AG04450 (cell line): Measurements from ENCODE around the gene TMEM72. TPM values are rescaled to one million over a fixed set of nuclear protein-coding genes. Genes with fewer than 3 reads are reported as not detected.

ENCODE experiments used
- CTCF ChIA-PET: fragments of 300-600, 350-600 bp; formaldehyde crosslinking; extraction: SDS; loops from one replicate; lab custom pipeline; 2022; ENCODE audit warnings: antibody characterized with exemption, inconsistent platforms; lab: Charles Lee
- POLR2A ChIA-PET: fragments of 350-600 bp; formaldehyde crosslinking; extraction: SDS; loops from one replicate; lab custom pipeline; 2021; ENCODE audit warnings: antibody characterized with exemption, inconsistent platforms; lab: Yijun Ruan, JAX
- DNase-seq: peaks from one replicate; pipeline ENCODE4 v3.0.0-alpha.2; 2011; ENCODE audit warnings: low read depth, low spot score
- H3K27ac ChIP-seq: one replicate; pipeline ENCODE4 v1.5.1; 2012; ENCODE audit warnings: low read depth, low read length, control low read depth
- H3K27me3 ChIP-seq: one replicate; pipeline ENCODE4 v1.6.0; 2012; ENCODE audit warnings: low read length; ENCODE audit not compliant: control insufficient read depth, insufficient read depth
- H3K4me3 ChIP-seq: 2 replicates; pipeline ENCODE4 v1.5.1; 2011; ENCODE audit warnings: mild to moderate bottlenecking, low read depth, low read length, control low read depth
- H3K9me3 ChIP-seq: 2 replicates; pipeline ENCODE4 v1.5.1; 2012; ENCODE audit warnings: low read length; ENCODE audit not compliant: control insufficient read depth, insufficient read depth
- polyA plus RNA-seq: library from polyadenylated mRNA; depleted of rRNA; stranded (reverse); fragments of >200 nt; gene quantifications from 2 replicates; pipeline ENCODE4 v1.2.3, GENCODE V29; 2011
- TF ChIP-seq, protein P1 (sequence below): IDR thresholded peaks from 2 replicates; pipeline ENCODE4 v1.5.1; 2011; ENCODE audit warnings: low read depth, low read length, control low read depth, inconsistent platforms

TMEM72 gene
- polyA plus RNA-seq, 1 experiment, result not detected

DNA sequence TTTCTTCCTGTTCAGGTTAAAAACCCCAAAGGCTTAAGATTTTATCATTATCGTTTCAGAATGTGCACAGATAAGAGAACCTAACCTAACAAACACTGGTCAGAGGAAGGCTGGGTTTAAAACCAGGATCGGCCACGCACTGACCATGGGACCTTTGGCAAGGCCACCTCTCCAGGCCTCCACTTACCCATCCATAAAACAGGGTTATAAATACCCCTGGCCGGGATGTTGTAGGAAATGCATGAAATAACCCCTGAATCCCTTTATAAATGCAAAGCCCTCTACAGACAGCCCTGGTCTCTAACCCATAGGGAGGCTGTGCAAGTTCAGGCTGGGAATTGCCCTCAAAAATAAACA lies 67.1 kb downstream of the TMEM72 start:
- H3K27ac ChIP-seq, result peak overlapping the region; percentile 68
- CTCF ChIA-PET, result interaction anchor here (0.6 to 1.3 kb wide), 3 partner anchors 10 to 45 kb away, joined by 3 to 7 read pairs (median 4); no protein-coding TSS in a partner anchor
- POLR2A ChIA-PET, result interaction anchor here (0.8 to 1.3 kb wide), 6 partner anchors 10 to 43 kb away, joined by 3 to 7 read pairs (median 3); no protein-coding TSS in a partner anchor

DNA sequence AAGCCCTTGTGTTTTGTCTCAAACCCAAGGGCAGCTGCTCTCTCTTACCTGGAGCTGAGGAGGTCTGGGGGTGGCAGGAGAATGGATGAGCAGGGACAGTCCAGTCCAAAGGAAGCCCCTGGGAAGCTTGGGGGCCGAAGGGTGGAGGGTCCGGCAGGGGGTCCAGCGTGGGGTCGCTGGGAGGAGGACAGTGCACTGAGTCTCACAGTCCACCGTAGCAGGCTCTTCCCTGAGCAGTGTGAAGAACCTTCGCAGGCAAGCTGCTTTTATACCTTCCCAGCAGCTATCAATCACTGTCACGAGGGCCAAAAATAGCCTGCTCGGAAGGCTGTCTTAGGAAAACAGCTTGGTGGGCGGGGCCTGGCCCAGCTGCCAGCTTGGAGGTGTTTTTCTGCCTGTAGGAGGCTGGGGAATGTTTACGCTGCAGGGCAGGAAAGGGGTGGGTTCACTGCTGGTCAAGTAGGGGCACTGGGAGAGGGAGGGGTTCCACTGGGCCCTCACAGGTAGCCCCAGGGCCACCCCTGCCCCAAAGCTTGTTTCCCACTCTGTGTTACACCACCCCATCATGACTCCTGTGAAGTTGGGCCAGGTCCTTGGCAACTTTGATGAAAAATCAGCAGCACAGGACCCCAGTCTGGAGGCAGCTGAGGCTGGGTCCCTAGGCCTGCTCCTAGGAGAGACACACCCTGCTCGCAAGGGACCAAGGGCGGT lies 67.6 kb downstream of the TMEM72 start, which contains the start of gene DEPP1:
DEPP1 (minus strand) TSS at position 240 of the 711 bp plus-strand sequence. CDS start 779 bp downstream, outside the sequence.
- Histone ChIP-seq H3K27me3 (no peaks in the 10 kb centered on the region), H3K4me3 (peak within 1 kb of the TSS; percentile 76), H3K9me3 (peaks cover 6% of the 10 kb centered on the region; the same call in 1 of the 2 replicates), H3K27ac (peak within 1 kb of the TSS; percentile 68)
- ChIA-PET CTCF (interaction anchor here (0.6 to 1.6 kb wide), 4 partner anchors 11 to 46 kb away, joined by 3 to 7 read pairs (median 4); no protein-coding TSS in a partner anchor), POLR2A (interaction anchor here (0.8 to 1.3 kb wide), 6 partner anchors 11 to 44 kb away, joined by 3 to 7 read pairs (median 3); no protein-coding TSS in a partner anchor)
- peak; percentile 90 for DNase-seq
- TF ChIP-seq, protein P1, sequence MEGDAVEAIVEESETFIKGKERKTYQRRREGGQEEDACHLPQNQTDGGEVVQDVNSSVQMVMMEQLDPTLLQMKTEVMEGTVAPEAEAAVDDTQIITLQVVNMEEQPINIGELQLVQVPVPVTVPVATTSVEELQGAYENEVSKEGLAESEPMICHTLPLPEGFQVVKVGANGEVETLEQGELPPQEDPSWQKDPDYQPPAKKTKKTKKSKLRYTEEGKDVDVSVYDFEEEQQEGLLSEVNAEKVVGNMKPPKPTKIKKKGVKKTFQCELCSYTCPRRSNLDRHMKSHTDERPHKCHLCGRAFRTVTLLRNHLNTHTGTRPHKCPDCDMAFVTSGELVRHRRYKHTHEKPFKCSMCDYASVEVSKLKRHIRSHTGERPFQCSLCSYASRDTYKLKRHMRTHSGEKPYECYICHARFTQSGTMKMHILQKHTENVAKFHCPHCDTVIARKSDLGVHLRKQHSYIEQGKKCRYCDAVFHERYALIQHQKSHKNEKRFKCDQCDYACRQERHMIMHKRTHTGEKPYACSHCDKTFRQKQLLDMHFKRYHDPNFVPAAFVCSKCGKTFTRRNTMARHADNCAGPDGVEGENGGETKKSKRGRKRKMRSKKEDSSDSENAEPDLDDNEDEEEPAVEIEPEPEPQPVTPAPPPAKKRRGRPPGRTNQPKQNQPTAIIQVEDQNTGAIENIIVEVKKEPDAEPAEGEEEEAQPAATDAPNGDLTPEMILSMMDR, result peak; percentile 29; the same call in 1 of the 2 replicates

More for the DNA sequence above, 67.1 kb downstream of the TMEM72 start:
- no peak for DNase-seq
- Histone ChIP-seq H3K27me3 (no peaks in the 10 kb centered on the region), H3K4me3 (peak overlapping the region; percentile 76), H3K9me3 (peaks cover 6% of the 10 kb centered on the region; the same call in 1 of the 2 replicates)
- TF ChIP-seq, protein P1, result no peak

DNA sequence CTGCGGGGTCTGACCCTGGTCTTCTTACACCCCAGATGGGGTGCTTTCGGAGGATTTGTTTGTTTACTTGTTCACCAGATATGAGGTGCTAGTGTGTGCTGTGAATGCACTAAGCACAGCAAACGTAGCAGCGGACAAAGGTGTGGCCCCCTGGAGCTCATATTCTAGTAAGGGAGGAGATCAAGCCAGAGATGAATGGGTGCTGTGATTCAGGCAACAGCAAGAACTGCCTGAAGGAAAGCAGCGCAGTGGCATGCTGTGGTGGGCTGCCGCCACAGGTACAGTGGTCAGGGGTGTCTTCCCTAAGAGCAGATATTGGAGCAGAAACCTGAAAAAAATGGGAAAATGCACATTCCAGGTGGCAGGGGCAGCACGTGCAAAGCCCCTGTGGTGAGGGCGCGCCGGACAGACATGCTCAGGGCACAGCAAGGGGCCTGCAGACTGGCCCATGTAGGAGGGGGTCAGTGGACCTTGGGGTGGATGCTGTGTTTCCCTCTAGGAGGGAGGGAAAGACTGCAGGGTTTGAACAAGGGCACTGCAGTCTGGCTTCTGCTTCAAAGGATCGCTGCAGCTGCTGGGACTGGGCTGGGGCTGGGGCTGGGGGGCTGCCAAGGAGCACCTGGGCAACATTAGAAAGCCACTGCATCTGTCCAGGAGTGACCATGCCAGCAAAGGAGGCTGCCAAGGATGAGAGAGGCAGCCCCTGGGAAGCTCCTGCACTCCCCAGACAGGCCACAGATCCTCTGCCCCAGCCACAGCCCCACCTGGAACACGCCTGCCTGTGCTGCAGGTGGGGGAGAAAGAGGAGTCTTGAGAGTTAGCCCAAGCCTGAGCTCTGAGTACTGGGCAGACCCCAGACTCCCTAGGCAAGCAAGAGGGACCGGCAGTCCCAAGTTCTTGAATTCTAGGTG lies 68.4 kb downstream of the TMEM72 start:
- no peaks in the 10 kb centered on the region for H3K27me3 ChIP-seq
- TF ChIP-seq, protein P1, result no peak
- no peak overlapping the region for H3K4me3 ChIP-seq
- peak overlapping the region; percentile 83 for H3K27ac ChIP-seq
- ChIA-PET CTCF (interaction anchor here (1.1 to 1.6 kb wide), 2 partner anchors 12 to 46 kb away, joined by 3 to 5 read pairs; no protein-coding TSS in a partner anchor), POLR2A (interaction anchor here (0.8 to 1.3 kb wide), 5 partner anchors 12 to 44 kb away, joined by 3 to 7 read pairs (median 3); no protein-coding TSS in a partner anchor)
- H3K9me3 ChIP-seq, result peaks cover 6% of the 10 kb centered on the region; the same call in 1 of the 2 replicates
- DNase-seq, result no peak

DNA sequence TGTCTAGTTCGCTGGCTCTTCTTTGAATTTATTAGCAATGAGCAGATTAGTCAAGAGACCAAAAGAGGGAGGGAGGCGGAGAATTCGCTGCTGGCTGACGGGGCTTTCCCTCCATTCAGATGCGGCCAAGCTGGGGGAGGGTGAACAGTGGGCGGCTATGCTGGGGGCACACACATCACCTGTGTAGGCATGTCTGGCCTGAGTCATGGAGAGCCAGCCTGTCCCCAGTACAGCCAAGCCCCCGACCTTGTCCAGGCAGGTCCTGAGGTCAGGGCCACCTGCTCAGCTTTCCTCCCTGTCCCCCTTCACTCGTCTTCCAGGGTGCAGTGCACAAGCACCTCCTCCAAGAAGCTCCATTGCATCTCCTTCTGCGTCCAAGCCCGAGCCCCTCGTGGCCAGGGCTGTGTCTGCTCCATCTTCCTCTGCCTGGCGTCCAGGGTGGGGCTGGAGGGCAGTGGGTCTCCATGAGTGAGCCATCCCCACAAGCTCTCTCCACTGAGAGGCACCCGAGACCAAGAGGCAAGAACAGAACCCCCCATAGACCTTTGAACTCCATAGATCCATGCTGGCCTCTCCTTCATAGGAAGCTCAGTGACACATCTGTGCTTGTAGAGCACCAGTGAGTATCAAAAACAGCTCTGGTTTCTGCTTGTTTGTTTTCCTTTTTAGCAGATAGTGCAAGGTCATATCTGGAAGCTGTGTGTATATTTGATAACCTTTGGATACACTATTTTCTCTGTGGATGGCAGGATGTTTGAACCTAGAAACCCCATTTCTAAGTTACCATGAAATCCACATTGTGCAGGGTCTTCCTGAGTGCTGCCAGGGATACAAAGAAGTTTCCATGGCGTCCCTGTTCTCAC lies 69.4 kb downstream of the TMEM72 start:
- no peak overlapping the region for H3K4me3 ChIP-seq
- DNase-seq, result no peak
- peak overlapping the region; percentile 83 for H3K27ac ChIP-seq
- CTCF ChIA-PET, result interaction anchor here (0.8 to 1.6 kb wide), 2 partner anchors 14 to 47 kb away, joined by 3 read pairs; no protein-coding TSS in a partner anchor
- POLR2A ChIA-PET, result interaction anchor here (0.6 to 1.7 kb wide), 5 partner anchors 14 to 28 kb away, joined by 3 to 10 read pairs (median 4); partner anchors contain the start of gene ZNF22
- H3K9me3 ChIP-seq, result peaks cover 6% of the 10 kb centered on the region; the same call in 1 of the 2 replicates
- TF ChIP-seq, protein P1, result no peak
- H3K27me3 ChIP-seq, result no peaks in the 10 kb centered on the region
